Brain microvascular endothelial cell (primary cell): ENCODE results near the gene DEPDC5.
A peak's percentile ranks its signal among the peaks of the same experiment; 100 is the strongest.

Source experiments
- DNase-seq: peaks from one replicate; pipeline ENCODE4 v3.0.0-alpha.2; 2020
- H3K27ac ChIP-seq: fragments of 250-450 bp; sonication (Bioruptor Pico); 2 replicates; pipeline ENCODE4 v1.5.1; 2020; ENCODE audit warnings: mild to moderate bottlenecking, moderate library complexity
- H3K27me3 ChIP-seq: fragments of 250-450 bp; sonication (Bioruptor Pico); replicated peaks from 2 replicates; pipeline ENCODE4 v1.5.1; 2020; ENCODE audit warnings: mild to moderate bottlenecking
- H3K36me3 ChIP-seq: fragments of 250-450 bp; sonication (Bioruptor Pico); replicated peaks from 2 replicates; pipeline ENCODE4 v1.5.1; 2020; ENCODE audit warnings: mild to moderate bottlenecking
- H3K4me3 ChIP-seq: 2 replicates; pipeline ENCODE4 v1.5.1; 2011; ENCODE audit warnings: low read depth, mild to moderate bottlenecking, control low read depth, low read length, moderate library complexity
- CTCF ChIP-seq: IDR thresholded peaks from 2 replicates; pipeline ENCODE4 v1.5.1; 2011; ENCODE audit warnings: low read depth, mild to moderate bottlenecking, moderate library complexity, low read length, control low read depth, inconsistent platforms; ENCODE audit errors: missing control alignments
- in situ Hi-C: cut with HindIII; loops from 2 replicates; pipeline ENCODE4 v1.10.0; 2017; ENCODE audit warnings: low sequenced_read_pairs, low pct_ligation_motif_present

Gene DEPDC5

GRCh38 chr22:31726692-31727091 lies 27.1 kb upstream of the DEPDC5 start:
- TF ChIP-seq CTCF: no peak
- no peak overlapping the region for H3K27ac ChIP-seq
- no peaks in the 10 kb centered on the region for H3K27me3 ChIP-seq
- H3K4me3 ChIP-seq: no peak overlapping the region
- peaks cover 24% of the 10 kb centered on the region for H3K36me3 ChIP-seq
- in situ Hi-C loops: no loop called here
- no peak for DNase-seq

GRCh38 chr22:31728857-31729256 lies 25.0 kb upstream of the DEPDC5 start:
- no peak for DNase-seq
- in situ Hi-C loops: no loop called here
- Histone ChIP-seq H3K4me3 (no peak overlapping the region), H3K27ac (no peak overlapping the region), H3K27me3 (no peaks in the 10 kb centered on the region), H3K36me3 (peaks cover 11% of the 10 kb centered on the region)
- no peak for TF ChIP-seq CTCF

DNA sequence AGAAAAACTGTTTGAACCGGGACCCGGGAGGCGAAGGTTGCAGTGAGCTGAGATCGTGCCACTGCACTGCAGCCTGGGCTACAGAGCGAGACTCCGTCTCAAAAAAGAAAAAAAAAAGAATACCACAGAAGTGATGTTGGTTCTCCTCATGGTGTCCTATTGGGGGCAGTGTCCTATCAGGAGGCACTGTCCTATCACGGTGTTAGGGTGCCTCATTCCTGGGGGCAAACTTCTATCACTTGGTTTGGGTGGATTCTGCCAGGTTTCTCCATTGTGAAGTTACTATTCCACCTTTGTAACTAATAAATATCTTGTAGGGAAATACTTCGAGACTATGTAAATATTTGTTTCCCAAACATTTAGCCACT lies 23.5 kb upstream of the DEPDC5 start:
- Histone ChIP-seq H3K4me3 (no peak overlapping the region), H3K27ac (no peak overlapping the region), H3K27me3 (no peaks in the 10 kb centered on the region), H3K36me3 (no peaks in the 10 kb centered on the region)
- peak; percentile 37 for TF ChIP-seq CTCF
- no peak for DNase-seq
- in situ Hi-C loops: no loop called here

GRCh38 chr22:31732089-31732829 lies 21.6 kb upstream of the DEPDC5 start:
- Histone ChIP-seq H3K36me3 (no peaks in the 10 kb centered on the region), H3K4me3 (no peak overlapping the region), H3K27me3 (no peaks in the 10 kb centered on the region), H3K27ac (no peak overlapping the region)
- in situ Hi-C loops: no loop called here
- no peak for DNase-seq
- TF ChIP-seq CTCF: no peak

GRCh38 chr22:31733580-31734079 lies 20.2 kb upstream of the DEPDC5 start:
- Histone ChIP-seq H3K27ac (no peak overlapping the region), H3K27me3 (no peaks in the 10 kb centered on the region), H3K36me3 (peaks cover 6% of the 10 kb centered on the region), H3K4me3 (no peak overlapping the region)
- in situ Hi-C loops: no loop called here
- no peak for TF ChIP-seq CTCF
- no peak for DNase-seq

DNA sequence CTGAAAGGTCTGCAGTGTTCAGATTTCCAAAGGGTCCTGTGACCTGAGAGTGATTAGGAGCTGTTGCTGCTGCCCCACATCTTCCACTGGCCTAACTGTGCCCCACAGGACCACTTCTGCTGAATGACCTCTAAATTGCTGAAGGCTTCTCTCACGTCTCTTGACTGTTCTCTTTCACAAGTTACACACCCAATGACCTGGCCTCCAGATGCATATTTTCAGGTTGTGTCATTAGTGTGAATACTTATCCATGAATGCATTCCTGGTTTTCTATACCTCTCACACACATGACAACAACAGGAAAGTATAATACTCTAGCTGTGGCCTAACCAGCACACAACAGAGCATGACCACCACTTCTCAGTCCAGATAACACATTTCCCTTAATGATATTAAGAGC lies 19.3 kb upstream of the DEPDC5 start:
- no peak for TF ChIP-seq CTCF
- Histone ChIP-seq H3K27me3 (no peaks in the 10 kb centered on the region), H3K36me3 (peaks cover 6% of the 10 kb centered on the region), H3K27ac (peak overlapping the region; percentile 24), H3K4me3 (no peak overlapping the region)
- peak; percentile 68 for DNase-seq
- in situ Hi-C loops: no loop called here
